ENCODE measurements around the gene GSE1.

- no peak for TF ChIP-seq TAF1 (CRISPR knock-in tag; IDR thresholded peaks at IDR 0.05)
- no peak for TF ChIP-seq ZNF160 (CRISPR knock-in tag; IDR thresholded peaks at IDR 0.05)
- TF ChIP-seq CTCF (CRISPR knock-in tag; IDR thresholded peaks at IDR 0.05) = no peak
- no peak for TF ChIP-seq NFE2L1 (CRISPR knock-in tag; IDR thresholded peaks at IDR 0.05; ENCODE audit: borderline replicate concordance)
- no peak for TF ChIP-seq RNF2 (conservative IDR thresholded peaks at IDR 0.05; ENCODE audit: low read depth)
- TF ChIP-seq IRF9 (CRISPR knock-in tag; IDR thresholded peaks at IDR 0.05; ENCODE audit: borderline replicate concordance) = no peak
Measured at GRCh38 chr16:85574672-85575475, 38.2 kb upstream of the GSE1 start.
